GM12891 (cell line): ENCODE data around the gene DHX35.

Experiments
- POLR2A ChIP-seq: IDR thresholded peaks from 2 replicates; pipeline ENCODE4 v1.6.1; 2011; ENCODE audit warnings: low read depth, low read length, control low read depth
- POLR2AphosphoS5 ChIP-seq: IDR thresholded peaks from 2 replicates; pipeline ENCODE4 v1.6.1; 2011; ENCODE audit warnings: low read depth, low read length, control low read depth

DNA sequence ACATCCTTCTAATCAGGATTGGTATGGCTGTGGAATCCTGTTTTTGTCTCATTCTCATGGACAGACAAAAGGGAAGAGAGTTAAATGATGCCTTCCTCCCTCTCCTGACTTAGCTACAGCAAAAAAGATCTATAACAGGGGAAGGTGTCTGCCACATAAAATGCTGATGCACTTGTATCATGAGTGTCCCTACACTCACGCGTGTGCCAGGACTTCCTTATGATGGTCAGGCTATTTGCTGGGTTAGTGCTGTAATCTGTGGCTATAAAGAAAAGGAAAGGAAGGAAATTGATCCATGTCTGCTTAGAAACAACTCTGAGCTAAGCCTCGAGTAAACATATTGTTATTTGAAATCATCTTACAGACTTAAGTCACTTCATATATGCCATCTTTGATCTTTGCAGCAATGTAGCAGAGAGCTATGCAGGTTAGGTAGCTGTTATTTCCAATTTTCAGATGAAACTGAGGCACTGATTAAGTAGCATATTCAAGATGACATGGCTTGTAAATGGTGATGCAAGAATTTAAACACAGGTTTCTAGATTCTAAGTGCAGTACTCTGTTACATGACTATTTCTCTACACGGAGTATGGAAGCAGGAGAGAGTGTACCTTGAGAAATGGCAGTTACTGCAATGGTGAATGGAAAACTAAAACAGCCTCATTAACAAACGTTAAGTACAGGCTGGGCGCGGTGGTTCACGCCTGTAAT is 8.4 kb upstream of the DHX35 start:
- no peak for TF ChIP-seq POLR2A
- no peak for TF ChIP-seq POLR2AphosphoS5
